Fibroblast of villous mesenchyme (primary cell): ENCODE results near the gene ZNF521. TPM values are rescaled to one million over a fixed set of nuclear protein-coding genes. Genes with fewer than 3 reads are reported as not detected.

Source experiments
- DNase-seq: peaks from one replicate; pipeline ENCODE4 v3.0.0-alpha.2; 2010; ENCODE audit warnings: low read depth
- H3K4me3 ChIP-seq: 2 replicates; pipeline ENCODE4 v1.5.1; 2011; ENCODE audit warnings: low read depth, mild to moderate bottlenecking, low read length
- CTCF ChIP-seq: IDR thresholded peaks from 2 replicates; pipeline ENCODE4 v1.5.1; 2012; ENCODE audit warnings: low read depth, mild to moderate bottlenecking, low read length; ENCODE audit not compliant: insufficient read depth
- total RNA-seq: library from RNA; depleted of rRNA; stranded (reverse); fragments of >200 nt; gene quantifications from 2 replicates; pipeline ENCODE4 v1.2.3, GENCODE V29; 2012

The ZNF521 gene
- total RNA-seq, 1 donor: 4.7 TPM

- TF ChIP-seq CTCF: no peak
- H3K4me3 ChIP-seq: no peak overlapping the region
These were observed 170.4 kb downstream of the ZNF521 start for GRCh38 chr18:25181581-25181980.

GRCh38 chr18:25180973-25181548, 170.9 kb downstream of the ZNF521 start:
- DNase-seq: no peak
- no peak overlapping the region for H3K4me3 ChIP-seq
- no peak for TF ChIP-seq CTCF

More at GRCh38 chr18:25181581-25181980, 170.4 kb downstream of the ZNF521 start:
- no peak for DNase-seq

GRCh38 chr18:25177631-25178030, 174.3 kb downstream of the ZNF521 start:
- H3K4me3 ChIP-seq: no peak overlapping the region
- no peak for TF ChIP-seq CTCF
- no peak for DNase-seq

GRCh38 chr18:25176518-25177042, 175.4 kb downstream of the ZNF521 start:
- DNase-seq: no peak

GRCh38 chr18:25175558-25176517, 176.1 kb downstream of the ZNF521 start:
- TF ChIP-seq CTCF: no peak
- DNase-seq: no peak

More at GRCh38 chr18:25176518-25177042, 175.4 kb downstream of the ZNF521 start:
- no peak for TF ChIP-seq CTCF
- no peak overlapping the region for H3K4me3 ChIP-seq

GRCh38 chr18:25174324-25174723, 177.6 kb downstream of the ZNF521 start:
- TF ChIP-seq CTCF: no peak
- H3K4me3 ChIP-seq: no peak overlapping the region
- no peak for DNase-seq

More at GRCh38 chr18:25175558-25176517, 176.1 kb downstream of the ZNF521 start:
- no peak overlapping the region for H3K4me3 ChIP-seq
